ENCODE measurements around the gene IFNA2. TPM values are rescaled to one million over a fixed set of nuclear protein-coding genes. Genes with fewer than 3 reads are reported as not detected.

The IFNA2 gene
- total and polyA plus RNA-seq, 12 donors = not detected

DNA sequence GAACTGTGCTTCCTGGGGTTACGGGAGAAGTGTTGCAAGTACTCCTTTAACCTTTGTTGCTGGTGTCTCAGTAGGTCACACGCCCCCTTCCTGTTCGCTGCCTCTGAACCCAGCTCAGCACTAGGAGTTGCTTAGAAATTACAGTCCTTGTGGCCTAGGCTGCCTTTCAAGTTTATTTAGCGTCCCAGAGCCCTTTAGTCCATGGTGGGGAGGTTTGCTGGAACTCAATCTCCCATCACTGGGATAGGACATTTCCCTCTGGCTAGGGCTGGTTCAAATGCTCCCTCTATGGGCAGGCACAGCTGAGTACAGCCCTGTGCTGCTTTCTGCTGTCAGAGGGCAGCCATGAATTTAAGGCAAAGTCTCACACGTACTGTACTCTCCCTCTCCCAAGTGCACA lies 28.4 kb upstream of the IFNA2 start:
- TF ChIP-seq POLR2A (IDR thresholded peaks at IDR 0.05) = no peak
- TF ChIP-seq, protein P1, sequence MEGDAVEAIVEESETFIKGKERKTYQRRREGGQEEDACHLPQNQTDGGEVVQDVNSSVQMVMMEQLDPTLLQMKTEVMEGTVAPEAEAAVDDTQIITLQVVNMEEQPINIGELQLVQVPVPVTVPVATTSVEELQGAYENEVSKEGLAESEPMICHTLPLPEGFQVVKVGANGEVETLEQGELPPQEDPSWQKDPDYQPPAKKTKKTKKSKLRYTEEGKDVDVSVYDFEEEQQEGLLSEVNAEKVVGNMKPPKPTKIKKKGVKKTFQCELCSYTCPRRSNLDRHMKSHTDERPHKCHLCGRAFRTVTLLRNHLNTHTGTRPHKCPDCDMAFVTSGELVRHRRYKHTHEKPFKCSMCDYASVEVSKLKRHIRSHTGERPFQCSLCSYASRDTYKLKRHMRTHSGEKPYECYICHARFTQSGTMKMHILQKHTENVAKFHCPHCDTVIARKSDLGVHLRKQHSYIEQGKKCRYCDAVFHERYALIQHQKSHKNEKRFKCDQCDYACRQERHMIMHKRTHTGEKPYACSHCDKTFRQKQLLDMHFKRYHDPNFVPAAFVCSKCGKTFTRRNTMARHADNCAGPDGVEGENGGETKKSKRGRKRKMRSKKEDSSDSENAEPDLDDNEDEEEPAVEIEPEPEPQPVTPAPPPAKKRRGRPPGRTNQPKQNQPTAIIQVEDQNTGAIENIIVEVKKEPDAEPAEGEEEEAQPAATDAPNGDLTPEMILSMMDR (IDR thresholded peaks at IDR 0.05) = peak in 2 of 6 experiments; percentile 16 to 25
- Histone ChIP-seq H3K4me3 (no peak overlapping the region), H3K27me3 (peaks cover 4% of the 10 kb centered on the region), H3K9me3 (replicated peaks in 1 of 3) (no peaks in the 10 kb centered on the region), H3K36me3 (replicated peaks in 1 of 2) (no peaks in the 10 kb centered on the region), H3K27ac (no peak overlapping the region), H3K4me1 (replicated peaks in 1 of 2) (no peaks in the 10 kb centered on the region)
- 52 to 67% (median 57%) methylated on average over 4 to 5 of the region's 5 CpGs for WGBS, 4 donors
- no peak for DNase-seq
- intact Hi-C loops (cut with DNase I) = no loop called here

DNA sequence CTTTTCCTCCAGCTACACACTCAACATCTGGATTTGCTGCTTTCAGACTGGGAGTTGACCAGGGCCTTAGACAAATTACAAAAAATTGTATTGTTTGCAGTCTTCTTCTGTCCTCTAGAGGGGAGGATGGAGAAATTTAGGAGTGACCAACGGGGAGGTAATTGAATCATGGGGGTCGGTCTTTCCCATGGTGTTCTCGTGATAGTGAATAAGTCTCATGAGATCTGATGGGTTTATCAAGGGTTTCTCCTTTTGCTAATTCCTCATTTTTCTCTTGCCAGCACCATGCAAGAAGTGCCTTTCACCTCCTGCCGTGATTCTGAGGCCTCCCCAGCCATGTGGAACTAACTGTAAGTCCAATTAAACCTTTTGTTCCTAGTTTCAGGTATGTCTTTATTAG lies 28.0 kb upstream of the IFNA2 start:
- no peaks in the 10 kb centered on the region for H3K4me1 ChIP-seq (replicated peaks in 1 of 2)
- H3K4me3 ChIP-seq = no peak overlapping the region
- TF ChIP-seq, protein P1 (IDR thresholded peaks at IDR 0.05) = no peak
- TF ChIP-seq POLR2A (IDR thresholded peaks at IDR 0.05) = no peak
- intact Hi-C loops (cut with DNase I) = no loop called here
- no peaks in the 10 kb centered on the region for H3K36me3 ChIP-seq (replicated peaks in 1 of 2)
- H3K27me3 ChIP-seq = peaks cover 4% of the 10 kb centered on the region
- no peak overlapping the region for H3K27ac ChIP-seq
- WGBS, 4 donors = 70 to 81% (median 76%) methylated on average over 4 of the region's 4 CpGs
- DNase-seq = no peak
- H3K9me3 ChIP-seq (replicated peaks in 1 of 3) = no peaks in the 10 kb centered on the region

DNA sequence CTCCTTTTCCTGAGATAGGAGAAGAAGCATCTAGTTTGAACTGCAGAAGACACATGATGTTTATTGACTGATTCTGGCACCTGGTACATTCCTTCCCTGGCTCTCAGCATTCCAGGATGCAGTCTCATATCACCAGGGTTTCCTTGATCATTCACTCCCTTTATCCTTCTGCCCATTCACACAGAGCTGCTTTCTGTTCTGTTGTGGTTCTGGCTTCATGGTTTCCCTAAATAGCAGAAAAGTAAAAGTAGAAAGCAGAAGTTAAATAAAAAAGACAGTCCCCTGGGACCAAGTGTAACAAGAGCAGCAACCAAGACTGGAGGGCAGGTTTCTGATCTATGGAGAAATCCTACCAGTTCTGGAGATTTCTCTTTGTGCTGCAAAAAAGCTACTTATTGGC lies 26.9 kb upstream of the IFNA2 start:
- intact Hi-C loops (cut with DNase I) = no loop called here
- H3K4me3 ChIP-seq = no peak overlapping the region
- no peaks in the 10 kb centered on the region for H3K36me3 ChIP-seq (replicated peaks in 1 of 2)
- peaks cover 4% of the 10 kb centered on the region for H3K27me3 ChIP-seq
- H3K9me3 ChIP-seq (replicated peaks in 1 of 3) = no peaks in the 10 kb centered on the region
- no peaks in the 10 kb centered on the region for H3K4me1 ChIP-seq (replicated peaks in 1 of 2)
- no peak overlapping the region for H3K27ac ChIP-seq
- DNase-seq = no peak
- TF ChIP-seq, protein P1 (IDR thresholded peaks at IDR 0.05) = no peak
- TF ChIP-seq POLR2A (IDR thresholded peaks at IDR 0.05) = no peak

DNA sequence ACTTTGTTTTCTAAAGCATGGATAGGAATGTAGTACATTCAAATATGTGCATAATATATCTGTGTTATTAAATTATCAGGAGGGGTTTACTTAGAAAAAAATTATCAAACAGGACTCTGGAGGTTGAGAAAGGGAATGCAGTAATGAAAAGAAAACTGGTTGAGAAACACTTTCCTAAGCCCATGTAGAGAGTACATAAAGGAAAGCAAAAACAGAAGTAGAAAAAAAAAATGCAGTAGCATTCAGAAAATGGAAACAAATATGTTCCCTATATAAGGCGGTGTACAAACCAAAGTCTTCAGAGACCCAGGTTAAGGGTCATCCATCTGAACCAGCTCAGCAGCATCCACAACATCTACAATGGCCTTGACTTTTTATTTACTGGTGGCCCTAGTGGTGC lies 23.6 kb upstream of the IFNA2 start, which contains the start of gene IFNA8:
IFNA8 (plus strand) TSS at position 301 of the 400 bp plus-strand sequence; CDS start at position 361, 60 bp downstream.
- Histone ChIP-seq H3K36me3 (replicated peaks in 1 of 2) (no peaks in the 10 kb centered on the region), H3K27me3 (peaks cover 4% of the 10 kb centered on the region), H3K27ac (no peak within 1 kb of the TSS), H3K4me1 (replicated peaks in 1 of 2) (no peaks in the 10 kb centered on the region), H3K4me3 (no peak within 1 kb of the TSS), H3K9me3 (replicated peaks in 1 of 3) (no peaks in the 10 kb centered on the region)
- intact Hi-C loops (cut with DNase I) = no loop called here
- no peak for DNase-seq
- TF ChIP-seq, protein P1 (IDR thresholded peaks at IDR 0.05) = no peak
- no peak for TF ChIP-seq POLR2A (IDR thresholded peaks at IDR 0.05)
- 67 to 88% (median 81%) methylated on average over 1 of the region's 1 CpG for WGBS, 4 donors
